Right forelimb (tissue), 1 donor: ENCODE data around the gene HOXA3.
A peak's percentile ranks its signal among the peaks of the same experiment; 100 is the strongest.

Experiments
- DNase-seq: peaks from one replicate; pipeline ENCODE4 v3.0.0-alpha.2; 2018

The HOXA3 gene

DNA sequence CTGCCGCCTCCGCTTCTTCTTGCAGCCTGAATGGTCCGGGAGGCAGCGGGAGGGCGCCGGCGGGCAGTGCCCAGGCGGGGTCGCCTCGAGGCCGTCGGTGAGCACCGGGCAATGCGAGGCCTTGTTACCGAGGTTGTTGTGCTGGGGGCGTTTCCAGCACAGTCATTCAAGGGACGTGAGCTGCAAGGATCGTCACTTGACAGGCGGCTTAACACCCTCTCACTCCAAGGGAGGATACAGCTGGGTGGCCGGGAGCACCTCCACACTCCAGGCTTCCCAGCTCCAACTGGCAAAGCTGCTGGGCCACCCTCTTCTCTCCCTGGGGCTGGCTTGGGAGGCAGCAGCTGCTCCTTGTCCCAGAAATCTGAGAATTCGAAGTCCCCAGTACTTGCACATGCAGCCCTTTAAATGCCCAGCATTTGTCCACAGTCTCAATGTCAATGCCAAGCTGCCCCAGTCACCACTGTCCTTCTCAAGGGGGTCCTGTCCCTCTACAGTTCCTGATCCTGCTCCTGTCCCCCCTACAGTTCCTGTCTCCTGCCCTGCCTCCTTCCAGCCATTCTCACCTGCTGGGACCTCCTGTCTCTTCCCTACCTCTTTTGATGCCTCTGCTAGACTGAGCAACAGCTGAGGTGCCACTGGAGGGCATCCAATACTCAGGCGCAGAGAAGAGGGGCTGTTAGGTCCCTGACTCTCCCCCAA lies 37.1 kb upstream of the HOXA3 start:
- DNase-seq, result peak; percentile 58

DNA sequence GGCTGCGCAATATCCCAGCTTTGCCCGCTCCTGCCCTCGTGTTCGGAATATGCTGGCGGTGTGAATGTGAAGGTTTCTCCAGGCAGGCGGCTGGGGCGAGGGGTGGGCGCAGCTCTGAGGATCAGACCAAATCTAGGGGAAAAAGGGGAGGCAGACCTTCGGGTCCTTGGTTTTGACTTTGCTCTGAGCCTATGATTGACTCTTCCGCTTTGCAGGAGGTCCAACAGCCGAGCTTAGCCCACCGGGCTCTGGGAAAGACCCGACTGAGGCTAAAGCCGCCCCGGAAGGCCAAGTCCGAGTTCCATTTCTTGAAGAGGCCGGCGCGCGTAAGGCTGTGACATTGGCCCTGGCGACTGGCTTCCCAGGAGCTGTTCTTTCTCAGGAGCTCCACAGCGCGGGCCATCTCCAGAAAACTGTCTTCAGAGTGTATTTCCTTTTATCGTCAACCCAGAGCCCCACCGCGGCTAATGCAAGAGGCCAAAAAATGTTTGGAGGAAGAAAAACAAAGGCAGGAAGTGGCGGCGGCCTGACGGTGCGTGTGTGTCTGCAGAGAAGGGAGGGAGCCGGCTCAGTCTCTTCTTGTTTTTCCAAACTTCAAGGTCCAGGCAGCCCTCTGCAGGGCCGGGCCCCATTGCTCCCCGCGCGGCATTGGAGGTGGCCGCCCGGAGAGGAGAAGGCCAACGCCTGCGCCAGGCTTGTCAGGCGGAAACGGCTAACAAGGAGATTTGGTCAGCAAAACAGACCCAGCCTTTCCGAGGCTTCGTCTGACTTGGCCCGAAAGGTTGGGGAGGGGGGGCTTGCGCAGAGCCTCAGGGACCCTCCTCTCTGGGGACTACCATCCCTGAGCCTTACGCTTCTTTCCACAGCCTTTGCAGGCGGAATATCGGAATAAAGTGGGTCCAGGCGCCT lies 36.3 kb upstream of the HOXA3 start:
- peak; percentile 79 for DNase-seq

GRCh38 chr7:27187475-27188385 lies 35.3 kb upstream of the HOXA3 start:
- peak; percentile 64 for DNase-seq

GRCh38 chr7:27186668-27187474 lies 34.5 kb upstream of the HOXA3 start:
- peak; percentile 36 for DNase-seq

GRCh38 chr7:27185854-27186667 lies 33.7 kb upstream of the HOXA3 start:
- peak; percentile 72 for DNase-seq

DNA sequence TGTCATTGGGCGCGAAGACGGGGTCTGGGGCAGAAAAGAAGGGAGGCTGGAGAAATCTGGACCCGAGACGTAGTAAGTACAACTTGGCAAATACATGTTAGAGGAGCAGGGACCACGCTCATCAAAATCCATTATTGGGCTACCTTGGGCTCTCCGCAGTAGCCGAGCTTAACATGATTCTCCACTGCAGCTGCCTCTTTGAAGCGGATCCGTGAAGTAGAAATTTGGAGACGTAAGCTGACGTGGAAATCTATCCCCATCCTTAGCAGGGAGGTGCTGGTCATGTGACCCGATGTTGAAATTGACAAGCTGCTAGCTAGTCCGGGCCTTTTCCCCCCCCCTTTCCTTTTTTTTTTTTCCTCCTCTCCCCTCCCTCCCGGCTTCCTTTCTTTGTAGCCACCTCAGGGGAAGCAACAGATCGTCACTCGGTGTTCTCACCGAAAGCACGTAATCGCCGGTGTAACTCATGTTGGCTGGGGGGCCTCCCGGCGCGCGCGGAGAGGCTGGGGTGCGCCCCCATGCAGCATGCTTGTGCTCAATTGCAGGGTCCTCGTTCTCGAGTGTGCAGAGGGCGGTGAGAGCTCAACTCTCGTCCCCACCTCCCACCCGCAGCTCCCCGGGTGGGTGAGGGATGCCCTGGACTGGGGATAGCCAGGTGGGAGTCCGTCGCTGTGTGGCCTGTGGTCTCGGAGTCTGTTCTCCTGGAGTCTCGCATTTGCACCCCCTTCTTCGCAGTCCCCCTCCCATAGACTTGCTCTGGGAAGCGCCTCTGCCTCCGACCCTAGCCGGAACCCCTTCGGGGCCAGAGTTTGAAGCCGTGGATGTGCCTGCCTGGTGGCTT lies 32.9 kb upstream of the HOXA3 start, which contains the start of gene HOXA11:
Gene HOXA11, minus strand, starts transcription at position 220 of the 841 bp plus-strand sequence. Its CDS starts 88 bp downstream, at position 132.
- peak; percentile 81 for DNase-seq

DNA sequence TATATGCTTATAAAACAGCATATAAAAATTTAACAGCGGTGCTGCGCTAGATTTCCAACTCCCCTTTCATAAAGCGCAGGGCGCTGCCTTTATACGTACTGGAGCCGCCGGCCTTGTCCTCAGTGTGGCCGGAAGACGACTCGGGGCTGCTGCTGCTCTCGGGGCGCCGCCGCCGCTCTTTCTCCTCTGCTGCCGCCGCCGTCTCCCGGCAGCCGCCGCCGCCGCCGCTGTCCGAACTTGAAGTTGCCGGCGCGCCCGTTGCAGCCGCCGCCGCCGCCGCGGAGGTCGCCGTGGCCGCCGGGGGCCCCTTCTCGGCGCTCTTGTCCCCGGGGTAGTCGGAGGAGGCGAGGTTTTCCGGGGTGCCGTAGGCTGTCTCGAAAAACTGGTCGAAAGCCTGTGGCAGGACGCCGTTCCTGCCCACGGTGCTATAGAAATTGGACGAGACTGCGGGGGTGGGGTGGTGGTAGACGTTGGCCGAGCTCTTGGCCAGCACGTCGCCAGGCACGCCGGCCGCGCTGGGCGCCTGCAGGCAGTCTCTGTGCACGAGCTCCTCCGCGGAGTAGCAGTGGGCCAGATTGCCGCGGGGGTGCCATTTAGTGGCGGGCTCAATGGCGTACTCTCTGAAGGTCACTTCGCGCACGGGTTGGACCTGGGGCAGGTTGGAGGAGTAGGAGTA lies 32.1 kb upstream of the HOXA3 start:
- DNase-seq, result peak; percentile 76

GRCh38 chr7:27183682-27184336 lies 31.4 kb upstream of the HOXA3 start:
- no peak for DNase-seq

DNA sequence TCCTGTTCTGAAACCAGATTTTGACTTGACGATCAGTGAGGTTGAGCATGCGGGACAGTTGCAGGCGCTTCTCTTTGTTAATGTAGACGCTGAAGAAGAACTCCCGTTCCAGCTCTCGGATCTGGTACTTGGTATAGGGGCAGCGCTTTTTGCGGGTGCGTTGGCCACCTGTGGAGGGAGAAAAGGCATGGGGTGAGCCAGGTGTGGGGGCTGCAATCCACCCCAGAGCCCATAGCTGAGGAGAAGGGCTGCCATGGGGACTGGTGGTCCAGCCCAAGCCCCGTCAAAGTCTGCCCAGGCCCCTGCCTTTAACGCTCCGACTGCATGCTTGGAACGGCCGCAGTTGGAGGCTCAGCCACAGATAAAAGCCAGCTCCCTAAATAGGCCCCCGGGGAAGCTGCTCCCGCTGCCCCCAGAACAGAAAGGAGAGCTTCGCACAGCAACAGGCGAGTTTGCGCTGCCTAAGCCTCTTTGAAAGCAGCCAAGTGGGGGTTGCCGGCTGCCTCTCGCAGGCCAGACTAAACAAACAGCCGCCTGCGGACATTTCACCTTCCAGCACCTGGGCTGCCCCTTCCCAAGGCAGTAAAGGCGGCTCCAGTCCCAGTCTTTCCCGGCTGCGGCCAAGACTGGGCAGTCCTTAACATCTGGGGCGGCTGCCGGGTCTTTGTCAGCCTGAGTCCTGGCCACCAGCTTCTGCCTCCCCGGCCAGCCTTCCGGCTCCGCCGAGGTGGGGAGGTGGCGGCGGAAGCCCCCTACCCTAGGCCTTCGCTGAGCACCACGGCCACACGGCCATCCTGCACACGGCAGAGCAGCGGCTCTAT lies 30.7 kb upstream of the HOXA3 start:
- DNase-seq, result peak; percentile 68

DNA sequence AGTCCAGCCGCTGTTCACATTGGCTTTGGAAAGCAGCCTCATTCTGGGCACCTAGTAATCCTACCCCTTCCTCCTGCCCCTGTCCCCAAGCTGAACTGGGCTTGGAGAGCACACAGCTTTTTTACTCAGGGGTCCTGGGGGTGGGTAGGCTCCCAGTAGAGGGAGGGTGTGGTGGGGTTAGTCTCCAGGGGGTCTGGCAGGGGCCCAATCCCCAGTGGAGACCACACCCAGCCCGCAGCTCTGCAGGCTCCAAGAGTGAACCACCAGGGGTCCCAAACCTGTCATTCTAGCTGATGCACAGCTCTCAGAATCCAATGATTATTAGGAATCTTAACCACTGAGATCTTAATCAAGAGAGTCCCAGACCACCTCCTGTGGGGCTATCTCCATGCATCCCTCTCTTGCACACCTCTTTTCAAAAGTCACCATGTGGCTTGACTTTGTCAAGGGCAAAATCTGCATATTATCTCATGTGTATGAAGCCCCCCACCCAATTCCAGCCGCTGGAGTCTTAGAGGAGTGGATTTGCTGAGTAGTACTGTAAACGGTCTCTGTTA lies 30.0 kb upstream of the HOXA3 start:
- DNase-seq, result peak; percentile 46

DNA sequence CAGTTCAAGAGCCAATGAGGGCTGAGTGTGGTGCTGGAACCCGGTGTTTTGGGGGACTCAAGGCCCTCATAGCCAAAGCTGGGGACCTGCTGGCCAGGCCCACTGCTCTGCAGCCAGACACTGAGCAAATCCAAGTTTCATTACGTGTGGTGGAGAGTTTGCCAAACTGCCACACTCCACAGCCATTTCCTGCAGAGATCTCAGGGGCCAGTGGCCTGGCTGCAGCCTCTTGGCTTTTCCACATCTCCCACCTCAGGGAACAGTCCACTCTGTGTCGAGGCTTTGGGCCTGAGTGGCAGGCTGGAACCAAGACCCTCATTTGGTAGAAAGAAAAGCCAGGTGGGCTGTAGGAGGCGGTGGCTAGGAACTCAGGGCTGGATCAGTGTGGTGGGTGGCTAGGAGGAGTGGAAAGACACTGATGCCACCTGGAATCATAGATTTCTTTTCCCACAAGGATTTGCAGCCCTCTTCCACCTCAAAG lies 29.5 kb upstream of the HOXA3 start:
- peak; percentile 43 for DNase-seq

- DNase-seq, result peak; percentile 52
These were observed 28.3 kb upstream of the HOXA3 start for GRCh38 chr7:27180431-27181420.

GRCh38 chr7:27179503-27180430 lies 27.4 kb upstream of the HOXA3 start:
- DNase-seq, result peak; percentile 95

- DNase-seq, result peak; percentile 61
These were observed 26.6 kb upstream of the HOXA3 start for GRCh38 chr7:27179030-27179429.

DNA sequence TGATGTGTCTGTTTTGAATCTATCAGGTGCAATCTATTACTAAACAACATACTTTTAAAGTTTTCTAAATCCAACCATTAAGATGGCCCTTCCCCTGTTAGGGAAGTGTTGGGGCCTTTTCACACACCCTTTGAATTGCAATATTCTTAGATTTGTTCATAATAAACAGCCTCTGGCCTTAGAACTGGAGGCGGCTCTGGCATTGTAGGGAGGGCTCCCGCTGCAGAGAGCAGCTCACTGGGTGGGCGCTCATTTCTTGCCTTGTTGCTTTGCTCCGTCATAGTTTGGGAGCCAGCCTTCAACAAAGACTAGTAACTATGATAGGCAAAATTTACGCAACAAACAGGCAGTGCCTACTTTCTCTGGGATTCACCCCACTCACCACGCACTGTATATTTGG lies 26.0 kb upstream of the HOXA3 start:
- DNase-seq, result peak; percentile 61
